ENCODE data around the gene MPV17L2. TPM values are rescaled to one million over a fixed set of nuclear protein-coding genes. Genes with fewer than 3 reads are reported as not detected.

MPV17L2 gene
- total and polyA plus RNA-seq, 2 donors (not counting 1 experiment from before 2014, with no cell fraction given) = 8.6 to 23.0 TPM

DNA sequence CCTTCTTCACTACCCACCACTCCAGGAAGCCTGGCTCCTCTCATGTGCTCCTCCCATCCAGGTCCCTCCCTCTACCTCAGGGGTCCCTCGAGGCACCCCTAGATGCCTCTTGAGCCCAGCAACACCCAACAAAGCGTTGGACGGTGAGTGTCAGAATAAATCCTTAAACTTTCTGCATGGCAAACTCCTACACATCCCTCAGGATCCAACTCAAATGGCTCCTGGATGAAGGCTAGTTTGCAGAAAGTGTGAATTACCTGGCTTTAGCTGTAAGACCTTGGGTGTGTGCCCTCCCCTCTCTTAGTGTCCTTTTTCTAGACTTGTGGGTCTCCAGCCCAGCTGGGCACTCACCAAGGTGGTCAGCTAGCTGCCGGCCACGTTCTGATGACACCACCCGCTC is 5.4 kb downstream of the MPV17L2 start:
- H3K4me1 ChIP-seq (ENCODE audit: control insufficient read depth in 2 of 2, insufficient read depth in 2 of 2, low read length in 2 of 2) = peaks cover 24 to 31% of the 10 kb centered on the region in 2 donors
- H3K79me2 ChIP-seq (ENCODE audit: control insufficient read depth, insufficient read depth, low read length) = peaks cover 24% of the 10 kb centered on the region
- DNase-seq (no peak), ATAC-seq (ENCODE audit: low read depth) (no peak)
- H3K4me2 ChIP-seq (replicated peaks; ENCODE audit: low read depth, low read length, poor library complexity, severe bottlenecking) = no peak overlapping the region
- no peak overlapping the region for H3K4me3 Mint-ChIP-seq
- TF ChIP-seq, protein P1, sequence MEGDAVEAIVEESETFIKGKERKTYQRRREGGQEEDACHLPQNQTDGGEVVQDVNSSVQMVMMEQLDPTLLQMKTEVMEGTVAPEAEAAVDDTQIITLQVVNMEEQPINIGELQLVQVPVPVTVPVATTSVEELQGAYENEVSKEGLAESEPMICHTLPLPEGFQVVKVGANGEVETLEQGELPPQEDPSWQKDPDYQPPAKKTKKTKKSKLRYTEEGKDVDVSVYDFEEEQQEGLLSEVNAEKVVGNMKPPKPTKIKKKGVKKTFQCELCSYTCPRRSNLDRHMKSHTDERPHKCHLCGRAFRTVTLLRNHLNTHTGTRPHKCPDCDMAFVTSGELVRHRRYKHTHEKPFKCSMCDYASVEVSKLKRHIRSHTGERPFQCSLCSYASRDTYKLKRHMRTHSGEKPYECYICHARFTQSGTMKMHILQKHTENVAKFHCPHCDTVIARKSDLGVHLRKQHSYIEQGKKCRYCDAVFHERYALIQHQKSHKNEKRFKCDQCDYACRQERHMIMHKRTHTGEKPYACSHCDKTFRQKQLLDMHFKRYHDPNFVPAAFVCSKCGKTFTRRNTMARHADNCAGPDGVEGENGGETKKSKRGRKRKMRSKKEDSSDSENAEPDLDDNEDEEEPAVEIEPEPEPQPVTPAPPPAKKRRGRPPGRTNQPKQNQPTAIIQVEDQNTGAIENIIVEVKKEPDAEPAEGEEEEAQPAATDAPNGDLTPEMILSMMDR (IDR thresholded peaks at IDR 0.05) = no peak
- TF ChIP-seq EZH2 (IDR thresholded peaks at IDR 0.05; ENCODE audit: borderline replicate concordance, insufficient read depth, low read depth, low read length, poor library complexity, severe bottlenecking) = no peak
- WGBS (ENCODE audit: insufficient coverage) = 93% methylated on average over 5 of the region's 6 CpGs
- H3K27ac Mint-ChIP-seq = peak overlapping the region; percentile 41
- ChIA-PET CTCF (interaction anchor here (1.1 to 2.4 kb wide), 4 partner anchors 14 to 221 kb away, joined by 3 to 5 read pairs (median 4); partner anchors contain the start of gene SSBP4), POLR2A (interaction anchor here (0.5 to 0.7 kb wide), 2 partner anchors 26 to 146 kb away, joined by 4 to 9 read pairs; no protein-coding TSS in a partner anchor)
- H3K4me3 ChIP-seq (ENCODE audit: control extremely low read depth in 1 of 5, extremely low read depth in 1 of 5, insufficient read depth in 1 of 5, low read depth in 2 of 5, low read length in 4 of 5) = no peak overlapping the region
- peaks cover 0 to 30% of the 10 kb centered on the region in 2 experiments for H3K36me3 ChIP-seq (replicated peaks in 1 of 2; ENCODE audit: control extremely low read depth in 1 of 2, control insufficient read depth in 1 of 2, extremely low read depth in 1 of 2, insufficient read depth in 2 of 2, low read length in 1 of 2)
- no peaks in the 10 kb centered on the region for H3K9me3 Mint-ChIP-seq (ENCODE audit: insufficient read depth)
- no peaks in the 10 kb centered on the region for H4K20me1 ChIP-seq (ENCODE audit: control insufficient read depth, insufficient read depth, low read length, poor library complexity, severe bottlenecking)
- peaks cover 29% of the 10 kb centered on the region for H3K4me1 Mint-ChIP-seq
- no peaks in the 10 kb centered on the region for H3K27me3 ChIP-seq (replicated peaks in 1 of 4; ENCODE audit: control extremely low read depth in 1 of 4, control insufficient read depth in 3 of 4, insufficient read depth in 4 of 4, low read length in 3 of 4)
- H3K9me3 ChIP-seq (ENCODE audit: control extremely low read depth in 1 of 3, control insufficient read depth in 2 of 3, insufficient read depth in 1 of 3, low read length in 2 of 3) = no peaks in the 10 kb centered on the region
- no peak overlapping the region for H2AFZ ChIP-seq (ENCODE audit: insufficient read depth, low read depth, low read length, poor library complexity, severe bottlenecking)
- no peak overlapping the region for H3K9ac ChIP-seq (ENCODE audit: low read length)
- no peaks in the 10 kb centered on the region for H3K27me3 Mint-ChIP-seq
- intact Hi-C loops (cut with micrococcal nuclease) = loop anchor here (10.0 kb wide), 1 partner anchor 444 kb away; the partner anchor contains the start of gene FCHO1
- no peak overlapping the region for H3K27ac ChIP-seq (ENCODE audit: low read length in 2 of 2)

DNA sequence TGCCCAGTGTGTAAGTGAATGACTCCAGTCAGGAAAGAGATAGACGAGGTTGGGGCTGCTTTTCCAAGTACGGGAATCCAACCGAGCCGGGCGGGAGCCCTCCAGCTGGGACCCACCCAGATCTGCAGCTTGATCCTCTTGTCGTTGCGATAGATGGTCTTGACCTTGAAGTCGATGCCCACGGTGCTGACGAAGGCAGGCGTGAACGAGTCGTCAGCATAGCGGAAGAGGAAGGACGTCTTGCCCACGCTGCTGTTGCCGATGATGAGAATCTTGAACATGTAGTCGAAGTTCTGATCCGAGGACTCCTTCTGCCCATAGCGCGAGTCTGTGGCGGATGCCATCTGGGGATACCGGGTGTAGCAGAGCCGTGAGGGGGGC is 9.4 kb downstream of the MPV17L2 start:
- H3K27ac Mint-ChIP-seq = no peak overlapping the region
- Histone ChIP-seq H3K27ac (ENCODE audit: low read length in 2 of 2) (no peak overlapping the region), H3K9ac (ENCODE audit: low read length) (no peak overlapping the region), H3K36me3 (replicated peaks in 1 of 2; ENCODE audit: control extremely low read depth in 1 of 2, control insufficient read depth in 1 of 2, extremely low read depth in 1 of 2, insufficient read depth in 2 of 2, low read length in 1 of 2) (peaks cover 0 to 21% of the 10 kb centered on the region in 2 experiments), H3K9me3 (ENCODE audit: control extremely low read depth in 1 of 3, control insufficient read depth in 2 of 3, insufficient read depth in 1 of 3, low read length in 2 of 3) (no peaks in the 10 kb centered on the region), H3K4me2 (replicated peaks; ENCODE audit: low read depth, low read length, poor library complexity, severe bottlenecking) (peak overlapping the region; percentile 85), H3K27me3 (replicated peaks in 1 of 4; ENCODE audit: control extremely low read depth in 1 of 4, control insufficient read depth in 3 of 4, insufficient read depth in 4 of 4, low read length in 3 of 4) (no peaks in the 10 kb centered on the region), H4K20me1 (ENCODE audit: control insufficient read depth, insufficient read depth, low read length, poor library complexity, severe bottlenecking) (no peaks in the 10 kb centered on the region), H3K79me2 (ENCODE audit: control insufficient read depth, insufficient read depth, low read length) (peaks cover 26% of the 10 kb centered on the region), H3K4me3 (ENCODE audit: control extremely low read depth in 1 of 5, extremely low read depth in 1 of 5, insufficient read depth in 1 of 5, low read depth in 2 of 5, low read length in 4 of 5) (no peak overlapping the region), H3K4me1 (ENCODE audit: control insufficient read depth in 2 of 2, insufficient read depth in 2 of 2, low read length in 2 of 2) (peaks cover 15 to 29% of the 10 kb centered on the region in 2 donors), H2AFZ (ENCODE audit: insufficient read depth, low read depth, low read length, poor library complexity, severe bottlenecking) (peak overlapping the region; percentile 67)
- intact Hi-C loops (cut with micrococcal nuclease) = loop anchor here (5.0 kb wide), 1 partner anchor 630 kb away; the partner anchor contains the start of gene UPF1
- peaks cover 28% of the 10 kb centered on the region for H3K4me1 Mint-ChIP-seq
- H3K4me3 Mint-ChIP-seq = peak overlapping the region; percentile 79
- WGBS (ENCODE audit: insufficient coverage) = 91% methylated on average over 24 of the region's 24 CpGs
- DNase-seq (no peak), ATAC-seq (ENCODE audit: low read depth) (no peak)
- no peaks in the 10 kb centered on the region for H3K27me3 Mint-ChIP-seq
- CTCF ChIA-PET = interaction anchor here (0.8 to 11.5 kb wide), 3 partner anchors 9 to 50 kb away, joined by 3 to 152 read pairs (median 24); partner anchors contain the start of gene MPV17L2
- no peaks in the 10 kb centered on the region for H3K9me3 Mint-ChIP-seq (ENCODE audit: insufficient read depth)
- POLR2A ChIA-PET = interaction anchor here (0.6 kb wide), 1 partner anchor 47 kb away, joined by 3 read pairs; no protein-coding TSS in a partner anchor
- no peak for TF ChIP-seq EZH2 (IDR thresholded peaks at IDR 0.05; ENCODE audit: borderline replicate concordance, insufficient read depth, low read depth, low read length, poor library complexity, severe bottlenecking)
- TF ChIP-seq, protein P1 (IDR thresholded peaks at IDR 0.05) = no peak
